Activated naive CD4-positive, alpha-beta T cell treated with Interleukin-2 at 50 U/mL for 16 hours (primary cell): Measurements from ENCODE around the gene TADA2A.

Source experiments
- DNase-seq: peaks from one replicate; pipeline ENCODE4 v3.0.0-alpha.2; 2020

Gene TADA2A, protein sequence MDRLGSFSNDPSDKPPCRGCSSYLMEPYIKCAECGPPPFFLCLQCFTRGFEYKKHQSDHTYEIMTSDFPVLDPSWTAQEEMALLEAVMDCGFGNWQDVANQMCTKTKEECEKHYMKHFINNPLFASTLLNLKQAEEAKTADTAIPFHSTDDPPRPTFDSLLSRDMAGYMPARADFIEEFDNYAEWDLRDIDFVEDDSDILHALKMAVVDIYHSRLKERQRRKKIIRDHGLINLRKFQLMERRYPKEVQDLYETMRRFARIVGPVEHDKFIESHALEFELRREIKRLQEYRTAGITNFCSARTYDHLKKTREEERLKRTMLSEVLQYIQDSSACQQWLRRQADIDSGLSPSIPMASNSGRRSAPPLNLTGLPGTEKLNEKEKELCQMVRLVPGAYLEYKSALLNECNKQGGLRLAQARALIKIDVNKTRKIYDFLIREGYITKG

DNA sequence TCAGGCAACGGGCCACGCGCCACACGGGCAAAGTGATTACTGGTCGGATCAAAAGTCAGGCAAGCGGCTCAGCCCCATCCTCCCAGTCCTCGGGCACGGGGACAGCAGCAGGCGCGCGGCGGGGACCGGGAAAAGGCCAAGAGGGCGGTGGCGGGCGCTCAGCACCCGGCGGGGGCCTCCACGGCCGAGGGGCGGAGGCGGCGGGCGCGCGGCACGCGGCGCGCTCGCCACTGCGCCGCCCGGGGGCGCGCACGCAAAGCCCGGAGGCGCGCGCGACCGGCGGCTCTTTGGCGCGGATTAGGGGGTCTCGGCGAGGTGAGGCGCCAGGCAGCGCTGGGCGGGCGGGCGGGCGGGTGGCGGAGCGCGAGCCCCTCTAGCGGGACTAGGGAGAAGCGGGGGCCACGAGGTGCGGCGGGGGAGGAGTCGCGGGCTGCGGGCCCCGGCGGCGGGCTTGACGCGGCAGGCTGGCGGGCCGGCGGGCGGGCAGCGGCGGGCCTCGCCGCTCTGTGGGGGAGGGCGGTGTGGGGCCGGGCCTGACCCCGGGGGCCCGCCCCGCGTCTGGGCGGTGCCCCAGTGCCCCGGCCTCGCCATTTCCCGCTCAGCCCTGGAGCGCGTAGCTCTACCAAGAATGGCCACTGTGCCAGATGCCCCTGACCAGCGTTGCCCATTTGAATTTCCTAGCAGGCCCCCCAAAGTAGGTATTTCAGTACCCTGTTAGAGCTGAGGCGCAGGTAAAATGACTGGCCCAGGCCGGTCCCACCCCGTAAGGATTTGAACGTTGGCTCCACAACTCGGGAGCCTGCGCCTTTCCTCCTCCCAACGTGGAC, at the start of gene TADA2A, which contains the start of gene ACACA:
Gene TADA2A (plus strand): TSS at position 252 of the 827 bp plus-strand sequence. CDS start 4,480 bp downstream, outside the sequence.
Gene ACACA (minus strand): TSS at position 202 of the 827 bp plus-strand sequence. CDS start 537 bp downstream, outside the sequence.
- DNase-seq, result peak; percentile 81

DNA sequence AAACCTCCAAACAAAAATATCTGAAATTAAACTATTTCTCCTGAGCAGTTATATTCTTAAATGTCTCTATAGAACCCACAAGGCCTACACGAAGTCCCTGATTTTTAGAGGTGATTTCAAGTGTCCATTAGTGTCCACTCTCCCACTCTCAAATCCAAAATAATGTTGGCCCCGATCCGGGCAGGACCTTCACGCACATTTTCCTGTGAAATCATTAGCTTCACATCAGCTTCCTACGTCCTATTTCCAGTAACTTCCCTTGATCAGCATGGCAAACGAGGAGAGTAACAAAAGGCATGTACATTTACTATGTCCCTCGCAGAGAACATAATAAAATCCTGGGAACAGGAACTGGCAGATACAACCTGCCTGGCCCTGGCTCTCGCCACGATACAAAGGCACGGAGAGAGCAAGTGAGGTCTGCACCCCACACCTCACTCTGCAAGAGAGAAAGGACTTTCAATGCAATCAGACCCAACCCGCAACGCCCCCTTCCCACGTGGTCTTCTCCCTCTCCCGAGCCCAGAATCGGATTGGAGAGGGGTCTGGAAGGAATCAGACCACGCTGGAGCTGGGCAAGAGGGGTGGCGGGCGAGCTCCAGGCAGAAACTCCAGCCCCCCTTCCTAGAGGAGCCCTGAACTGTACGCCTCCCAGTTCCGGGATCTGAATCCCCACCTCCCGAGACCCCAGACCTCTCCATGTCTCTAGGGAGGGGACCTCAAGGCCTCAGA, 48.4 kb upstream of the TADA2A start:
- DNase-seq, result peak; percentile 40

DNA sequence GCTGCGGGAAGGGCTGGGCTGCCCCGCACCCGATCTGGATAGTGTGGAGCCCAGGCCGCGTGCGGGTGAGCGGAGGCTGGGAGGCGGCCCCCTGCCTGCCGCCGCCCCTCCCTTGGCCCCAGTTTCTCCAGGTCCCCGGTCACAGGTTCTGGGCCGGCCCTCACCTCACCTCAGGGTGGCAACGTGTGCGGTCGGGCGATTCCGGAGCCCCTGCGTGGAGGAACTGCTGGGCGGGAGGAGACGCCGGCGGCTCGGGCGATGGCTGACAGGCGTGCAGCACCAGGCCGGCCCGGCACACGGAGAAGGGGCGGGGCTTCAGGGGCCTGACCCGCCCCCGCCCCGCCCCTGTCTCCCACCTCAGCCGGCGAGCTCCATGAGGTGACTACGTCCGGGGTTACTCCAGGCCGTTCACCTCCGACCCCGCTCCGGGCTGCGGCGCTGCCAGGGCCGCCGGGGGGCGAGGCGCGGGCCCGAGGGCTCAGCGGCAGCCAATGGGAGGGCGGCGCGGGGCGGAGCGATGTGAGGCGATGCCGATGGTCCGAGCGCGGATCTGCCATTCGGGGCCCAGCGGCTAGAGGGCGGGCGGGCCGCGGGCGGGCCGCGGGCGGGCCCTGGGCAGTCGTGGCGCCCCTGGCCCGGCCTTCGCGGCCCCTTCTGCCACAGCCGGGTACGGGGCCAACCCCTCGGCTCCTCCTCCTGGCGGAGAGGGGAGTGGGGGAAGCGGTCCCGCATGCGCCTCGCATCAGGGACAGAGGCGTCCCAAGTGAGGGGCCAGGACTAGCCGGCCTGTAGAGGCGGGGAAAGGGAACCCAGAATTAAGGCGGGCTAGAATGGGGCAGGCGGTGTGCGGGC, 47.6 kb upstream of the TADA2A start:
- peak; percentile 91 for DNase-seq

DNA sequence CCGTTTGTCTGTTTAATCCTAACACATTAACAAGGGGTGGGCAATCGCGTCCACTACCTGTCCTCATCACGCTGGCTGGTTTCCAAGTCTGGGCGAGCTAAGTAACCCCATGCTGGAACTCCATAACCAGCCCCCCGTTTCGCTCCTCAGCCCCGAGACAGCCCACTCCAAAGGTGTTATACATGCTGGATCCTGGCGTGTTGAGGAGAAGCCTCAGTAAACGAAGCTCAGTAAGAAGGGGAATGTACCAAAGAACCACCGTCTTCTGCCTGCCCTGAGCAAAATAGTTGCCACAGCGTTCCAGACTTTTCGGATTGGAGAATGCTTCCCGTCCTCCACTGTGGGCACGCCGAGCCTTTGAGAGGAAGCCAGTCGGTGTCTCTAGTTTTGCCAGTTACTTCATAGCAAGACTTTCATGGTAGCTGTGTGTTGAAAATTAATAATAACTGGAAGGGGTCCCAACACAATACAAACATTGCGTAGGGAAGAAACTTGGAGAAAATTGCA, 47.0 kb upstream of the TADA2A start:
- no peak for DNase-seq

DNA sequence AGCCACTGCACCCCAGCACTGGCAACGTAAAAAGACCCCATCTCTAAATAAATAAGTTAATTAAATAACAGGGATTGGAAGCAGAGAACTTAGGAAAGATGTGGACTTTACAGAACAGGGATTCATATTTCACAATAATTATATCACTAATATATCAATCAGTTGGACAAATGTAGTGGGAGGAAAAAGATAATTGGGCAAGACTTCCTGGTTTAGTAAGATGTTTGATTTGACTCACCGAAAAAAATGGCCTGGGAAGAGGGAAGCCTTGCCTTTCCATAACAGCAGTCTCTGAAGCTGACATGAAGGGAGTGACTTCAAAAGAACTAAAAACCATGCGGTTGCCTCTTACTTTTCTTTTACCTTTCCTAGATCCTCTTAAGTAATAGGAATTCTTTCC, 46.1 kb upstream of the TADA2A start:
- DNase-seq, result no peak

DNA sequence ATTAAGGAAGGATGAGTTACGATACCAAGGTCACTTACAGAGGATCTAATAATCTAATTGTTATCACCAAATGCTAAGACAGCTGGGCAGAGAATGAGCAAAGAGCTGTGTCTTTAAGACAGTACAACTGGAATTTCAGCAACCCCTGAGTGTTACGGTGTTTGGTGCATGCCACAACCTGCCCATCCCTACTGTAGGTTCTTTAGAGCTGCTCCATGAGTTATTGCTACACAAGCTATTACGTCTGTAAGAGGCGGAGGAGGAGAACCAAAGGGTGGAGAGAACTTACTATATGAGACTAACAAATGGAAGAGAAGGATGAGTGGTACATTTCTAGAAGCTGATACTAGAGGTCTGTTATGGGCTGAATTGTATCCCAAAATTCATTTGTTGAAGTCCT, 45.1 kb upstream of the TADA2A start:
- DNase-seq, result no peak

DNA sequence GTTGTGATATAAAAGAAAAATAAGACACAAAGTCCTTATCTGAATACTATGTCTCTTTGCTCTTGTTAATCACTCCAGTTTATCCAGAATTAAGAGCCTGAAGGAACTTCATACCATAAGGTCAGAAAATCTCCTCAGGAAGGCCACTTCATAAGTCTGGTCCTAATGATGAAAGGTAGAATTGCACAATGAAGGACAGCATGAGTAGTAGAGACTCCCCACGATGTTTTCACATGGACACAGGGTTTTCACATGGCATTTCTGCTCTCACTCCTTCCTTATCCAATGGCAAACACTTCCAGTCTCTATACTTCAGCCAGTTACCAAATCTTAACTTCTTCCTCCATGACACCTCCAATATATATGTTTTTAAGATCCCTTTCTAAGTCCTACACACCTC, 41.1 kb upstream of the TADA2A start:
- no peak for DNase-seq

DNA sequence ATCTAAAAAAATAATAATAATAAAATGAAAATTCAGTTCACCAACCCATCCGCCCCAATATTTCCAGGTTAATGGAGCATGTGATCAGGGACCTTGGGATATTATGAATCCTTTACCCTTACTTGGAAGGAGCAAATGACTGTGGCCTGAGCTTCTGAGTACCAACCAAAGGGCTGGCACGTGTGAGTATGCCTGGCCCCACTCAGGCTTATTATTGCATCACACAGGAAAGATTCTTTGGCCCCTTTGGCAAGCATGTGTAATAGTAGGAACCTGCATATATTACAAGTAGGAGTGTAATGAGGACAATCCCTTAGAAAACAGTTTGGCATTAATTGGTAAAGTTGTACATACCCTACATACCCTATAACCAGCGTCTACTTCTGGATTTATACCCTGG, 38.1 kb upstream of the TADA2A start:
- DNase-seq, result no peak

DNA sequence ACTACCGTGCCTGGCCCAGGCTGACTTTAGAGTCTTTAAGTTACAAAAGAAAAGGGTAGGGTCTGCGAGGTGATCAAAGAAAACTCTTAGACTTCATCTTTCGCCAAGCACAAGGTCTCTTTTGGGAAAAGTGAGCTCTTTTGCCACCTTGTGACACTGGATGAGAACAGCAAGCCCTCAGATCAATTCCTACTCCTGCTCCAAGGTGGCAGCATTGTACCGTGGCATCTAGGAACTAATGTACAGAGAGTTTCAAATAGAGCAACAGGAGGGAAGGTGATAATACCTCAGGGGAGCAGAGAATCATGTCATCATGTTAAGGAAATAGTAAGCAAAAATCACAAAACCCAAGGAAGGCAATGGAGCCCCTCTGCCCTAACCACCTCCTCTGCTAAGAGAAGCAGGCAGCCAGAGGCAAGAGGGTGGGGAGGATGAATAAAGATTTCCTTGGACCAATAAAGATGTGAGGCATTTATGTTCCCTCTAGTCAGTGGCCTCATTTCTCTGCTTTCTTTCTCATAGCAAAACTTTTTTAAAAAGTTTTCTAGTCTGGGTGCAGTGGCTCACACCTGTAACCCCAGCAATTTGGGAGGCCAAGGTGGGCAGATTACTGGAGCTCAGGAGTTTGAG, 33.0 kb upstream of the TADA2A start:
- DNase-seq, result peak; percentile 67

DNA sequence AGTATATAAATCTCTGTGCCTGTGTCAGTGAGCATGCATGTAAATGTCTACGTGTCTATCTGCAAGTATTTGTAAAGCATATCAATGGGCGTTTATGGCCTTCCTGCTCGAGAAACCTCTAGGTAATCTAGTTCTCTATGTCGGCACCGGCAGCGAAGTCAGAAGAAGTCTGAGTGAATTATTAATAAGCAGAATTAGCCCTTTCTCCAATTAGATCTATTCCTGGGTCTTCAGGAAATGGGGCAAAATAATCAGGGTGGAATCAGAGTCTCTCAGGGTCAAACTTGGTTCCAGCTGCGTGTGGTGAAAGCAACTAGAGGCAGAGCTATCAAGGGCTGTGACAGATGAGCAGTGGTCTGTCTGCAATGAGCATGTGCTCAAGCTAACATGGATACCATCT, 31.0 kb upstream of the TADA2A start, which contains the start of gene C17orf78:
Gene C17orf78 (plus strand): TSS at position 280 of the 400 bp plus-strand sequence. CDS start 108 bp downstream, at position 388.
- no peak for DNase-seq

DNA sequence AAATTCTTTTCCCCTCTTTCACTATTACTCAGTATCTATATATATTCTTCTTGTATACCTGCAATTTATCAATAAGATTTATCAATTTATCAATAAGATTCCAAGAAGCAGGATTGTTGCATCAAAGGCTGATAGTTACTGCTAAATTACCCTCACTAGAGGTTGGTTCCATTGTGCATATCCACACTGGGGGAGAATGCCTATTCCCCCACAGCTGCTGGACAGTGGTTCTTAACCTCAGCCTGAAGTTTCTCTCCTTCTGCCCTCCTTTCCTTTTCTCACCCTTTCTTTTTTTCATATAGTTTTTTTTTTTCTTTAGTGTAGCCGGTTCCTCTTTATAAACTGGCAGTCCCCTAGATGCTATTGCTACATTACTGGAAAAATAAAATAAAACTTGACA, 24.6 kb upstream of the TADA2A start:
- DNase-seq, result no peak

DNA sequence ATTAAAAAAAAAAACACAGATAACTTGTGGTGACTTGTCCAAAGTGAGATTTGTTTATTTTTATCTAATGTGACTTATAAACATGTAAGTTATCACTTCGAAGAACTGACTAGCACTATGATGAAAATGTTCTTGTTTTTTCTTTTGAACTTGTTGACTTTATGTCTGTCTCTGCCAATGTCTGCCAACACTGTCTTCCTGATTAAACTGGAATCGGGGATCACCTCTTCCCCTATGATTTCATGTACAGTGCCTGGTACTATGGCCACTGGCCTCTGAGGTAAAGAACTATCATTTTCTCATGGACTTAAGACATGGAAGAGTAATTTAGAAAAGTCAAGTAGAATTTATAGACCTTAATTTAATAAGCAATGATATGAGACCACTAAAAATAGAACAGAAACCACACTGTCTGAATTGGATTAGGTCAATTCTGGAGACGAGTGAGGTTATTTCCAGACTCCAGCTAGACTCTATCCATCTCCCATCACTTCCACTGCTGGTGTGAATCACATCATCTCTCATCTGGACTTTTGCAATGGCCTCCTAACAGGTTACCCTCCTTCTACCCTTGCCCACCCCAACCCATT, 22.0 kb upstream of the TADA2A start:
- no peak for DNase-seq

DNA sequence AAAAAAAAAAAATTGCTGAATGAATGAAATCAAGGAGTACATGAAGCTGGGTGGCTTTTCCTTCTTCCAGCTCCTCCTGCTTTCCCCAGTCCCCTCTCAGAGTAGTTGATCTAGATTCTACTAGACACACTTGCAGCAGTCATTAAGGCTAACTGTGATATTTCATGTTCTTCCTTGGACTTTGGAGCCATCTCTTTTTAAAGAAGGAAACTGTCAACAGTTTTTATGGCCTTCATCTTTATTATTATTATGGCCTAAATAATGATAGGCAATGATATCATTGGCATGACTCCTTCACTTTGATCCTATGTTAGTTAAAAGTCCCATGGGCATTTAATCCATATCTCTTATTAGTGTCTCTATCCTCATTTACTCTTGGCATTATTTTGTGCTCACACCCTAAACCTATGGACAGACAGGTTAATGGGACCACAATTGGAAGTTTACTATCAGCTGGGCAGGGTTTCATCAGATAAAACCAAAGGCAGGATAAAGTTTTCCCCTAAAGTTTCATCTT, 21.2 kb upstream of the TADA2A start:
- no peak for DNase-seq

DNA sequence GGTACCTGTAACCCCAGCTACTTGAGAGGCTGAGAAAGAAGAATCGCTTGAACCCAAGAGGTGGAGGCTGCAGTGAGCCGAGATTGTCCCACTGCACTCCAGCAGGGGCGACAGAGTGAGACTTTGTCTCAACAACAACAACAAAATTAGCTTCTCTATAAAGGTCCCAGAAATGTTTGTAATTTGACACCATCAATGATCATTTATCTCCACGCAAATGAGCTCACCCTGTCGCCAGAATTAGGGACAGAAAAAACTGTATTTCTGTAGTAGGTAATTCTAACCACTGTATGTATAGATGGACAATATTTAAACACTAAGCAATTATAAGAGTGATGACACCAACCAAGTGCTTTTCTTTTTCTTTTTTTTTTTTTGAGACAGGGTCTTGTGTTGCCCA, 20.2 kb upstream of the TADA2A start:
- DNase-seq, result no peak

DNA sequence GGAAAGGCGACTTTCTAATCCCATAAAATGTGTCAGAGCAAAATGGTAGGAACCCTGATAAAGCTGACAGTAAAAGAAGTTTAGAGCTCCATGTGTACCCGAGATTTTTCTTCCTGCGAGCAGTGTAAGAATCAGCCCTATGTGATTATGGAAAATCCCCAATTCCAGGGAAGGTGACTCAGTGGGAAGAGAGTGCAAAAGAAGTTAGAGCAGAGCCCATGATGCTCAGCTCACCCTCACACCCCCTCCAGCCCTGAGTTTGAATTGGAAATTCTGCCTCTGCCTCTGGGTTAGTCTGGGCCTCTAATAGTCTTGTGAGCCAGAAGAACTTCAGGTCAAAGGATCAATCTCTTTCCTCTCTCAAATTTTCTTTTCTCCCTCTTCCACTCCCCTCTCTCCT, 18.4 kb upstream of the TADA2A start:
- no peak for DNase-seq

DNA sequence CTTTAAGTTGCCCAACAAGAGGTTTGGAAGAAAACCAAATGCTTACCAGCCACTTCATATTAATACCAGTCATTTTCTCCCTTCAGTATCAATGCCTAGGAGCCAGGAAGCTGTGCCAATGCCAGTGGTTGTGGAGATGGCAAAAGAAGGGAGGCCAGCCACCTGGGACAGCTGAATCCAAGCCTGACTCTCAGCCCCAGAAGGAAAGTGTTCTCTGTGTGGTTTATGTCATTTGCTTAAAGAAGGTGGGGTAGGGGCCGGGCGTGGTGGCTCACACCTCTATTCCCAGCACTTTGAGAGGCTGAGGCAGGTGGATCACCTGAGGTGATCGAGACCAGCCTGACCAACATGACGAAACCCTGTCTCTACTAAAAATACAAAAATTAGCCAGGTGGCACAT, 17.5 kb upstream of the TADA2A start:
- no peak for DNase-seq

DNA sequence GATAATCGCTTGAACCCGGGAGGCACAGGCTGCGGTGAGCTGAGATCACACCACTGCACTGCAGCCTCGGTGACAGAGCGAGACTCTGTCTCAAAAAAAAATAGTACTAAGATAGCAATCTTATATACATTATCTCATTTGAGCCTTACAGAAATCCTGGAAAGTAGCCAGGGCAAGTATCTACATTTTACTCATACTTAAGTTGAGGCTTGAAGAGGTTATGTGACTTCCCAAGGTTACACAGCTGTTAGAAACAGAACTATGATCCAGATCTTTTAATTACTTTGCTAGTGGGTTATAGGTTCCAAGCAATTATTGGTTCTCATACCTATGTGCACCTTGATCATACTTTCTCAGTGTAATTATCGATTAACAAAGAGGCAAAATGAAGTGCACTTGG, 15.5 kb upstream of the TADA2A start:
- DNase-seq, result no peak

DNA sequence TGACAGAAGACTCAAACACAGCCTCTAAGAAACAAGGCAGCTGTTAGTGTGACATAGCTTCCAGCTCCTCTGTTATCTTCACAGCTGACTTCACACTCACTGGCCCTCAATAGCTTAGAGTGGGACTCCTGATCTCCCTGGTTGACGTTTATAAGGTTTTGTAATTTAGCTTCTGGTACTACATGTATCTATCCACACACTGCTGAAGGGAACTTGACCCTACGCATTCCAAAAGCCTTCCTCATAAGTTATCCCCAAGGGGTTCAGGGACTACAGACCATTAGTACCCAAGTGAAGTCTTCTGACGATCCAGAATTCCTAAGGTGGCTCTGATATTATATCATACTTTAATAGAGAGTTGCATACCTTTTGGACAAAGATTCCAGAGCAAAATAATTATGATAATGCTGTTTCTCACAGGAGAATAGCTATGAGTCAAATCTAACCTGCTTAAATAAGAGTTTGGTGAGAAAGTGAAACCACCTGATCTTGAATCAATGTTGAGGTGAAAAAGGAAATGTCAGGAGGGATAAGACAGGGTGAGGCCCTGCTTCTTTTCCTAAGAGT, 14.6 kb upstream of the TADA2A start:
- no peak for DNase-seq

DNA sequence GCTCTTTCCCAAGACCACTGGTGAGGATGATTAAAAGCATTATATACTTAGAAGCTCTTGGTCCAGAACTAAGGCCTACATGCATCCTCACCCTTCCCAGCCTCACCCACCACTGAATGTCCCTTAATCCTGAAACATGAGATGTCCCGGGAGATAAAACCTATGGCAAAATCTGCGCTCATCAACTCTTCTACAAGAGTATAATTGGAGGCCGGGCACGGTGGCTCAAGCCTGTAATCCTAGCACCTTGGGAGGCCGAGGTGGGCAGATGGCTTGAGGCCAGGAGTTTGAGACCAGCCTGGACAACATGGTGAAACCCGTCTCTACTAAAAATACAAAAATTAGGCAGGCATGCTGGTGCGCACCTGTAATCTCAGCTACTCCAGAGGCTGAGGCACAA, 13.3 kb upstream of the TADA2A start:
- no peak for DNase-seq

DNA sequence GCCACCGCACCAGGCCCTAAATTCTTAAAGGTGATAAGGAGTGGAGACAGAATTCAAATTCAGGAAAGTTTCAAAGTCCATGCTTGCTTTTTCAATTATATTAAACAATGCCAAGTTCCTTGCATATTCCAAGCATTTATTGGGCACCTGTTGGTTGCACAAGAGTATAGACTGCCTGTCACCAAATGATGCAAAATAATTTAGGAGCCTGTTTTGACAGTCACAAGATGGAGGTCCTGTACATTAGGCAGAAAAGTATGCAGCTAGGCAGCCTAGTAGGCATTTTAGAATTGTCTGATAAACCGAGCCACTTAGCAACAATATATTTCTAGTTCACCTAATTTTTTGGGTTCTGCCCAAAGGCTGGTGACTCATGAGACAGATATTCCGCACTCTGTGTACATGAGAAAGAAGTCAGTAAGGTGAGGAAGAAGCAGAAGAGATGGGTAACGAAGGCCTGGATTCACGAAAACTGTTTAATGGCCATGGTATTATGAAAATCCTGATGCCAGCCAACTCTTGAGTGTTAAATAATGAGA, 7.4 kb upstream of the TADA2A start:
- no peak for DNase-seq
